HL-60 (cell line): ENCODE data around the gene DAAM1.

Experiments
- CTCF ChIP-seq: IDR thresholded peaks from one replicate; pipeline ENCODE4 v1.5.1; 2011; ENCODE audit warnings: low read length, control low read depth, inconsistent platforms; ENCODE audit not compliant: insufficient read depth
- GABPA ChIP-seq: IDR thresholded peaks from 2 replicates; pipeline ENCODE4 v1.6.1; 2012; ENCODE audit warnings: low read depth
- POLR2AphosphoS5 ChIP-seq: IDR thresholded peaks from 2 replicates; pipeline ENCODE4 v1.6.1; 2012; ENCODE audit warnings: low read depth
- REST ChIP-seq: IDR thresholded peaks from 2 replicates; pipeline ENCODE4 v1.6.1; 2012; ENCODE audit warnings: low read depth; ENCODE audit not compliant: insufficient replicate concordance

GRCh38 chr14:59311723-59312122 is 123.3 kb downstream of the DAAM1 start:
- no peak for TF ChIP-seq GABPA
- no peak for TF ChIP-seq CTCF
- TF ChIP-seq POLR2AphosphoS5 = no peak
- no peak for TF ChIP-seq REST
